Measurements from ENCODE around the gene OPN1MW. TPM values are rescaled to one million over a fixed set of nuclear protein-coding genes. Genes with fewer than 3 reads are reported as not detected.
"Not testable (repeated sequence)": the region's sequence is repeated elsewhere in the genome, so short reads cannot be mapped to it uniquely, and the experiment has no call there.

OPN1MW gene
- total and polyA plus RNA-seq, 2 donors (not counting 3 experiments of a cell fraction or from before 2014, with no cell fraction given): not detected

DNA sequence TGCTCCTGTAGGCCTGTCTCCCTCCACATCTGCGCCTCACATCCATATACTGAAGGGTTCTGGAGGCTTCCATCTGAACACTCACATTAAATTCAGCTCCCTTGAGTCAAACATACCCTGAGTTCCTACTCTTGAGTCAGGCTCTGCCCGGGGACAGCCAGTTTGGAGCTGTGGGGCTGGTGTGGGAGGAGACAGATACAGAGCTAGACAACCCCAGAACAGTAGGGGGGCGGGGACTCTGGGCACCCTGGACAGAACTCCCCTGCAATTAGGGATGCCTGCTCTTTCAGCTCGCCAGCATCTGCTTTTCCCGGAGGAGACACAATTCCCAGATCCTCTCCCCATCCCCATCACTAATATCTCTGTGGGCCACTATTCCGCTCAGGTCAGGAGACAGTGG lies 42.9 kb downstream of the OPN1MW start:
- H3K79me2 ChIP-seq (ENCODE audit: control insufficient read depth, insufficient read depth, low read length); H3K36me3 ChIP-seq (ENCODE audit: control insufficient read depth in 2 of 2, extremely low read depth in 1 of 2, insufficient read depth in 2 of 2, low read length in 2 of 2); DNase-seq (ENCODE audit: low read depth, low spot score); H3K4me1 ChIP-seq (ENCODE audit: control insufficient read depth, extremely low read depth, insufficient read depth, low read length); dilution Hi-C loops (cut with MboI; ENCODE audit: extremely low pct_ligation_motif_present, low sequenced_read_pairs); H3K9me1 ChIP-seq (replicated peaks; ENCODE audit: control insufficient read depth, extremely low read depth, insufficient read depth, low read length); BruUV-seq (replicated peaks); H4K20me1 ChIP-seq (replicated peaks; ENCODE audit: control insufficient read depth, extremely low read depth, insufficient read depth, low read length); H2AFZ ChIP-seq (ENCODE audit: low read depth, low read length); H3K9me3 ChIP-seq (replicated peaks; ENCODE audit: control insufficient read depth, insufficient read depth, low read length); H3K27ac ChIP-seq (ENCODE audit: insufficient read depth, low read depth, low read length); POLR2A ChIA-PET; FAIRE-seq; H3K4me3 ChIP-seq (replicated peaks in 1 of 3; ENCODE audit: insufficient read depth in 1 of 3, low read depth in 1 of 3, low read length in 3 of 3); CTCF ChIA-PET; H3K27me3 ChIP-seq (ENCODE audit: control insufficient read depth in 2 of 2, insufficient read depth in 2 of 2, low read length in 2 of 2); intact Hi-C loops (cut with micrococcal nuclease); H3K4me2 ChIP-seq (ENCODE audit: insufficient read depth, low read length); H3K9ac ChIP-seq (replicated peaks; ENCODE audit: extremely low read depth, insufficient read depth, low read length): not testable (repeated sequence)

DNA sequence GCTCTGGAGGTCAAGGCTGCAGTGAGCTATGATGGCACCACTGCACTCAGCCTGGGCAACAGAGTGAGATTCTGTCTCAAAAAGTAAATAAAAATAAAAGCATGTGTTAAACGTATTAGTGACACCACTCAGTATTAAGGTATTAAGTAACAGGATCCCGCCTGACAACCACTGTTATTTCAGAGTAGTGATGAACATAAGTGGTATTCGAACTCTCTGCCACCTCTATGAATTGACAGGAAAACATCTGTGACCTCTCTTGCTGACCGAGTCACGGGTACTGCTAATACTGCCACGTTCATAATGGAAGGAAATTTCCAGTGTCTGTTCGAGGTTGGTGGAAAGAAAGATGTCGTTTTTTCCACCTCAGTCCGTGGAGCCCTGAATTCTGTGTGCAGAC lies 44.3 kb downstream of the OPN1MW start:
- H3K79me2 ChIP-seq (ENCODE audit: control insufficient read depth, insufficient read depth, low read length); dilution Hi-C loops (cut with MboI; ENCODE audit: extremely low pct_ligation_motif_present, low sequenced_read_pairs); H2AFZ ChIP-seq (ENCODE audit: low read depth, low read length); H3K36me3 ChIP-seq (ENCODE audit: control insufficient read depth in 2 of 2, extremely low read depth in 1 of 2, insufficient read depth in 2 of 2, low read length in 2 of 2); intact Hi-C loops (cut with micrococcal nuclease); DNase-seq (ENCODE audit: low read depth, low spot score); H3K27ac ChIP-seq (ENCODE audit: insufficient read depth, low read depth, low read length); CTCF ChIA-PET; H3K4me3 ChIP-seq (replicated peaks in 1 of 3; ENCODE audit: insufficient read depth in 1 of 3, low read depth in 1 of 3, low read length in 3 of 3); H3K9me1 ChIP-seq (replicated peaks; ENCODE audit: control insufficient read depth, extremely low read depth, insufficient read depth, low read length); H3K4me1 ChIP-seq (ENCODE audit: control insufficient read depth, extremely low read depth, insufficient read depth, low read length); BruUV-seq (replicated peaks); H3K9ac ChIP-seq (replicated peaks; ENCODE audit: extremely low read depth, insufficient read depth, low read length); H3K4me2 ChIP-seq (ENCODE audit: insufficient read depth, low read length); FAIRE-seq; H4K20me1 ChIP-seq (replicated peaks; ENCODE audit: control insufficient read depth, extremely low read depth, insufficient read depth, low read length); POLR2A ChIA-PET; H3K27me3 ChIP-seq (ENCODE audit: control insufficient read depth in 2 of 2, insufficient read depth in 2 of 2, low read length in 2 of 2); H3K9me3 ChIP-seq (replicated peaks; ENCODE audit: control insufficient read depth, insufficient read depth, low read length): not testable (repeated sequence)

DNA sequence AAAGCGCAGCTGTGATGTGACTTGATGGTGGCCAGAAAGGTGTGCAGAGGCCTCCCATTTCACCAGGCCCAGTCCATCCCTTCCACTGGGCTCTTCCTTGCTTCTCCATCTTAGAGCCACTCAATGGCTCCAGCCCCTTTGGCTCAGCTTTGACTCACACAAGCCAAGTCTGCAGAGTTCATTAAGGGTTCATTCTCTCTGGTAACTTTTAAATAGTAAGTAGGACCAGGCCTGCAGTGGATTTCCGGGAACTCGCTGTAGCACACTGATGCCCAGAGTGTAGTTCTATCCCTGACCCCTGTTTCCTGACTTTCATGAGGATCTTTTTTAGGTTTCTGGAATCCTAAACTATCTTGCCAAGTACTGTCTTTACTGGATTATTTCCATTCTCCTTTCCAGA lies 49.0 kb downstream of the OPN1MW start:
- H3K36me3 ChIP-seq (ENCODE audit: control insufficient read depth in 2 of 2, extremely low read depth in 1 of 2, insufficient read depth in 2 of 2, low read length in 2 of 2); DNase-seq (ENCODE audit: low read depth, low spot score); H3K9me1 ChIP-seq (replicated peaks; ENCODE audit: control insufficient read depth, extremely low read depth, insufficient read depth, low read length); H3K9me3 ChIP-seq (replicated peaks; ENCODE audit: control insufficient read depth, insufficient read depth, low read length); H3K4me1 ChIP-seq (ENCODE audit: control insufficient read depth, extremely low read depth, insufficient read depth, low read length); H2AFZ ChIP-seq (ENCODE audit: low read depth, low read length); H3K4me3 ChIP-seq (replicated peaks in 1 of 3; ENCODE audit: insufficient read depth in 1 of 3, low read depth in 1 of 3, low read length in 3 of 3); H3K27ac ChIP-seq (ENCODE audit: insufficient read depth, low read depth, low read length); H4K20me1 ChIP-seq (replicated peaks; ENCODE audit: control insufficient read depth, extremely low read depth, insufficient read depth, low read length); H3K27me3 ChIP-seq (ENCODE audit: control insufficient read depth in 2 of 2, insufficient read depth in 2 of 2, low read length in 2 of 2); BruUV-seq (replicated peaks); H3K4me2 ChIP-seq (ENCODE audit: insufficient read depth, low read length); intact Hi-C loops (cut with micrococcal nuclease); dilution Hi-C loops (cut with MboI; ENCODE audit: extremely low pct_ligation_motif_present, low sequenced_read_pairs); CTCF ChIA-PET; FAIRE-seq; H3K9ac ChIP-seq (replicated peaks; ENCODE audit: extremely low read depth, insufficient read depth, low read length); POLR2A ChIA-PET; H3K79me2 ChIP-seq (ENCODE audit: control insufficient read depth, insufficient read depth, low read length): not testable (repeated sequence)

DNA sequence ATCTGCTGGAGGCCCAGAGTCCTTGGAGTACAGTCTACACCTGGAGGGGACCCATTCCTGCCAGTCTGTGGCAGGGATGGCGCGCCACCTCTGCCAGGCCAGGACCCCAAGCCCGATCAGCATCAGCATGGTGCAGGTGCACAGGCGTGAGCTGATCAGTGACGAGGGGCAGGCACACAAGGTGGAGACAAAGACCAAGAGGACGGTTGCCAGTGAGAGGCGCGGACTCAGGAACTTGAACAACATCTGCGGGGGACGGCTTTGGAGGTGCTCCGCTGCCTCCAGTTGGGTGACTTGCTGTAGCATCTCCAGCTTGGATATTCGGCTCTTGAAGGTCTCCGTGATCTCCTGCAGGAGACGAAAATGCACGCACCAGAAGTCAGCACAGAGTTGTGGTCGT lies 51.2 kb downstream of the OPN1MW start:
- BruUV-seq (replicated peaks): not testable (repeated sequence)

More for the DNA sequence above, 51.2 kb downstream of the OPN1MW start:
- H3K4me1 ChIP-seq (ENCODE audit: control insufficient read depth, extremely low read depth, insufficient read depth, low read length); H3K4me2 ChIP-seq (ENCODE audit: insufficient read depth, low read length); CTCF ChIA-PET; H3K9me3 ChIP-seq (replicated peaks; ENCODE audit: control insufficient read depth, insufficient read depth, low read length); H3K9ac ChIP-seq (replicated peaks; ENCODE audit: extremely low read depth, insufficient read depth, low read length); H3K27me3 ChIP-seq (ENCODE audit: control insufficient read depth in 2 of 2, insufficient read depth in 2 of 2, low read length in 2 of 2); dilution Hi-C loops (cut with MboI; ENCODE audit: extremely low pct_ligation_motif_present, low sequenced_read_pairs); H4K20me1 ChIP-seq (replicated peaks; ENCODE audit: control insufficient read depth, extremely low read depth, insufficient read depth, low read length); FAIRE-seq; POLR2A ChIA-PET; H2AFZ ChIP-seq (ENCODE audit: low read depth, low read length); intact Hi-C loops (cut with micrococcal nuclease); H3K79me2 ChIP-seq (ENCODE audit: control insufficient read depth, insufficient read depth, low read length); H3K9me1 ChIP-seq (replicated peaks; ENCODE audit: control insufficient read depth, extremely low read depth, insufficient read depth, low read length); H3K36me3 ChIP-seq (ENCODE audit: control insufficient read depth in 2 of 2, extremely low read depth in 1 of 2, insufficient read depth in 2 of 2, low read length in 2 of 2); H3K4me3 ChIP-seq (replicated peaks in 1 of 3; ENCODE audit: insufficient read depth in 1 of 3, low read depth in 1 of 3, low read length in 3 of 3); DNase-seq (ENCODE audit: low read depth, low spot score); H3K27ac ChIP-seq (ENCODE audit: insufficient read depth, low read depth, low read length): not testable (repeated sequence)

All from endothelial cell of umbilical vein (primary cell).